GM11168 (cell line): ENCODE measurements around the gene CPVL.

Experiments used
- in situ Hi-C: fragments of 300-500 bp; cut with MboI; formaldehyde crosslinking; loops from one replicate; pipeline ENCODE4 v1.12.0; 2022; ENCODE audit warnings: low sequenced_read_pairs; ENCODE audit not compliant: unreplicated experiment

CPVL gene

GRCh38 chr7:28956608-28957063, 189.7 kb downstream of the CPVL start:
- in situ Hi-C loops, result no loop called here

- in situ Hi-C loops, result no loop called here
These were observed 190.4 kb downstream of the CPVL start for GRCh38 chr7:28955718-28956607.

- in situ Hi-C loops, result no loop called here
These were observed 191.0 kb downstream of the CPVL start for GRCh38 chr7:28955356-28955717.

- in situ Hi-C loops, result no loop called here
These were observed 191.4 kb downstream of the CPVL start for GRCh38 chr7:28954946-28955345.

GRCh38 chr7:28954471-28954870, 191.9 kb downstream of the CPVL start:
- in situ Hi-C loops, result no loop called here

GRCh38 chr7:28953633-28954032, 192.7 kb downstream of the CPVL start:
- in situ Hi-C loops, result no loop called here
